Activated naive CD4-positive, alpha-beta T cell treated with anti-CD3 and anti-CD28 coated beads, Interleukin-2, amount 50 U/mL, for 24 hours (primary cell): ENCODE data around the gene ALDOA.

Source experiments
- H3K27ac Mint-ChIP-seq: one replicate; pipeline ENCODE4 v1.8.0; 2021; ENCODE audit warnings: mild to moderate bottlenecking, mixed read lengths
- H3K27me3 Mint-ChIP-seq: one replicate; pipeline ENCODE4 v1.8.0; 2021; ENCODE audit warnings: mixed read lengths
- H3K36me3 Mint-ChIP-seq: one replicate; pipeline ENCODE4 v1.8.0; 2021; ENCODE audit warnings: mixed read lengths
- H3K4me1 Mint-ChIP-seq: one replicate; pipeline ENCODE4 v1.8.0; 2021; ENCODE audit warnings: mixed read lengths
- H3K4me3 Mint-ChIP-seq: one replicate; pipeline ENCODE4 v1.8.0; 2021; ENCODE audit warnings: mild to moderate bottlenecking, mixed read lengths
- H3K9me3 Mint-ChIP-seq: one replicate; pipeline ENCODE4 v1.8.0; 2021; ENCODE audit warnings: mixed read lengths

The ALDOA gene

GRCh38 chr16:30088832-30089624, 23.5 kb downstream of the ALDOA start:
- H3K27me3 Mint-ChIP-seq = no peaks in the 10 kb centered on the region
- H3K4me1 Mint-ChIP-seq = peaks cover 46% of the 10 kb centered on the region
- peak overlapping the region; percentile 83 for H3K27ac Mint-ChIP-seq
- H3K9me3 Mint-ChIP-seq = no peaks in the 10 kb centered on the region
- peak overlapping the region; percentile 26 for H3K4me3 Mint-ChIP-seq
- no peaks in the 10 kb centered on the region for H3K36me3 Mint-ChIP-seq

DNA sequence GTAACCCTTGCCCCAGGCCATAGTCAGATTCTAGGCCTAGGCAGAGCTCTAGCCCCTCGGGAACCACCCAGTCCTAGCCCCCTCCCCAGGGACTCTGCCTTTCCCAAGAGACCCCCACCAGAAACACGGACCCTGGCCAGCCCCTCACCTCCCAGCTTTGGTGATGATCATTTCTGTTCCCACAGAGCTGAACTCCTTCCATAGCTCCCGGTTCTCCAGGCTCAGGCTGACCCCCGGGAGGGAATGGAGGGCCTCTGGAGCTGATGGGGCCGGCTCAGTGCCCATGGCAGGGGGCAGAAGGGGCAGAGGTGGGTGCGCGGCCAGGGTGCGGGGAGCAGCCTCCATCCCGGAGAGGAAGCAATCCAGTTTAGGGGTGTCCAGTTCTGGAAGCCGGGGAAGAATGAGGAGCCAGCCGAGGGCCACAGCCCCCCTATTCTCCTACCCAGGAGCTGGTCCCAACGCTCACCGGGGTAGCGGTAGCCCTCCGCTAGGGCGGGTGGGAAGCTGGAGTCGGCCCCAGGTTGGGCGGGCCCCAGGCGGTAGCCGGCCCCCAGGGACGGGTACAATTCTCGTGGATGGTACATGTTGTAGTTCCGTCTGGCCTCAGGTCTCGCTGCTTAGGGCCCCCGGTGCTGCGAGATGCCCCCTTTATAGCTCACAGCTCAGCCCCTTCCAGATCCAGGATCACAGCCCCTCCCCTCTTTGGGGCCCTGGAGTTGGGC, 25.2 kb downstream of the ALDOA start:
- no peaks in the 10 kb centered on the region for H3K9me3 Mint-ChIP-seq
- peak overlapping the region; percentile 59 for H3K4me3 Mint-ChIP-seq
- peaks cover 57% of the 10 kb centered on the region for H3K4me1 Mint-ChIP-seq
- no peaks in the 10 kb centered on the region for H3K36me3 Mint-ChIP-seq
- H3K27ac Mint-ChIP-seq = peak overlapping the region; percentile 83
- H3K27me3 Mint-ChIP-seq = no peaks in the 10 kb centered on the region

DNA sequence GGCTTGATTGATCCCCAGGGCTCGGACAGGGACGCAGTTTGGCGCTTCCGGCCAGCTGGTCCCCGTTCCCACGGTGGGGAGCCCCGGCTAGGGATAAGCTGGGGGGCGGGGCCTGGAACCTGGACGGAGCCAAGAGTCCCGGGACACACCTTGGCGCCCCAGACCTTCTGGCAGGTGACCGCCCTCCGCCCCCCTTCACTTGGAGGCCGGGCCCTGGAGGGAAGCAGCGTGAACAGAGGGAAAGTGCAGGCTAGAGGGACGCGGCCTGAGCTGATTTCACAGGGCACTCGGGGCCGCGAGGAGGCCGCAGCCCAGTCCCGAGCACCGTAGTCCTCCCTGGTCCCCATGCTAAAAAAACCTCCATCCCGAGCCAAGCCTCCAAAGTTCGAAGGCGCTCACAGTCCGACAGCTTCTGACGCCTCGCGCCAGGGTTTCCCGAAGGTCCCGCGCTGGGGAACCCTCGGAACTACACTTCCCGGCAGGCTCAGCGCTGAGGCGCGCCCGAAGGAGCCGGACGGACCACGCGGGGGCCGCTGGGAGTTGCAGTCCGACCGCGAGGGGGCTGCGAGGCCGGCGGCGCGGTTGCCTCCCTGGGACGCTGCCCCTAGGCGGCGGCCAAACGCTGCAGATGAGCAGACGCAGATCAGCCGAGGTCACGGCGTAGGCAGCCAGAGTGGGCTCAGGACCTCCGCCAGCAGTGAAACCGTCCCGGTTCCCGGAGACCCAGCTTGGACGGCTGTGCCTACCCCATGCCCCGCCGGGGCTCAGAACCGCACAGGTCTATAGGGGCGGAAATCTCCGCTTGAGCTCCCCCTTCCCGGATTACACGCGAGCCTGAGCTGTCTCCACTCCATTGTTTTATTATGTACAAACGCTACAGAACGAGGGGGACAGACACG, 26.2 kb downstream of the ALDOA start, which contains the start of gene TBX6:
Gene TBX6 (minus strand): TSS at position 451 of the 899 bp plus-strand sequence. CDS start 731 bp downstream, outside the sequence.
- peaks cover 57% of the 10 kb centered on the region for H3K4me1 Mint-ChIP-seq
- peak within 1 kb of the TSS; percentile 89 for H3K4me3 Mint-ChIP-seq
- peak within 1 kb of the TSS; percentile 95 for H3K27ac Mint-ChIP-seq
- no peaks in the 10 kb centered on the region for H3K36me3 Mint-ChIP-seq
- H3K27me3 Mint-ChIP-seq = no peaks in the 10 kb centered on the region
- H3K9me3 Mint-ChIP-seq = no peaks in the 10 kb centered on the region

DNA sequence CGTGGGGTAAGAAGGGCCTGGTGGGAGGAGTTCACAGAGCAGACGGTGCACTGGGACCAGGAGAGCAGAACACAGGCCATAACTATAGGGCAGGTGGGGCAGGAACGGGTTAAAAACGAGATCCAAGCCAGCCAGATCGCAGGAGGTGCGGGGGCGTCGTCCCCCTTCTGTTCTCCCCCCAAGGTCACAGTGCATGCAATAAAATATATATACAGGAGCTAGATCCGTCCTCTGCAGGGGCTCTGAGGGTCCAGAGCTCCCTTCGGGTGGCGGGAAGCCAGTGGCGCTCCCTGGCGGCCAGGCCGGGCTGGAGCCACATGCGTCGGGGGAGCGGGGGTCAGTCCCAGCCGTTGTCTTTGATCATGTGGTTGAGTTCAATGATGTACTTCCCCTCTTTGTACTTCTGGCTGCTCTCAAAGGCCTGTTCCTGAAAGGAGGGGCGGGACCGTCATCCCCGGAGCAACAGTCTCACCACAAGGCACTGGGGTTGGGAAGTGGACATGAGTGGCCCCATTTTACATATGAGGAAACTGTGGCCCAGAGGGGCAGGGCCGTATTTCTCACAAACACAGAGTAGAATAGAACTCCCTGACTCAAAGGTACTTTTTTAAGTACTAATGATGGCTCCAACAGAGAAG, 26.9 kb downstream of the ALDOA start:
- peaks cover 57% of the 10 kb centered on the region for H3K4me1 Mint-ChIP-seq
- H3K36me3 Mint-ChIP-seq = no peaks in the 10 kb centered on the region
- peaks cover under 1% of the 10 kb centered on the region for H3K9me3 Mint-ChIP-seq
- no peaks in the 10 kb centered on the region for H3K27me3 Mint-ChIP-seq
- H3K4me3 Mint-ChIP-seq = peak overlapping the region; percentile 89
- H3K27ac Mint-ChIP-seq = peak overlapping the region; percentile 95

DNA sequence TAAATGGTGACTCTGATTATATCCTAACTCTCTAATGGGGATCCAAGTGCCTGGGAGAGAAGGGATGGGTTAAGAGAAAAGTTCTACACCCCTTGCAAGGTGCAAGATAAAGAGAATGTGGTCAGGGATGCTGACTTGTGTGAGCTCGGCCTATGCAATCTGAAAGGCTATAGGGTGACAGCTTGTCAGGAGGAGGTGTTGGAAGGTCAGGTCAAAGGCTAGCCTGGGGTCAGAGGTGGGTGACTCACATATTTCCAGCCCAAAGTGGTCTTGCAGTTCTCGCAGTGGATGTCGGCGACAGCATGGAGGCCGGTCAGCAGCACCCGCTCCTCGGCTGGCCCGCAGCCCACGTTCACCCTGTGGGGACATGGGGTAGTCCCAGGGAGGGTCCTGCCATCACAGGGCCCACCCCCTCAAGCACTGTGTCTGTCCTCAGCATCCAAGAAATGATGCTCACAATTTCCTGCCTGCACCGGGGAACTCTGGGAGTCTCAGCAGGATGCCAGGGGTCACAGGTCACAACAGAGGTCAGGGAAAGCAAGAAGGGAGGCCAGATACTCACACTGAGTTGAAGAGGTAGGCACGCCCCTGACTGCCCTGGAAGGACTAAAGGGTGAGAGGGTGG, 29.1 kb downstream of the ALDOA start:
- Mint-ChIP-seq H3K9me3 (peaks cover 5% of the 10 kb centered on the region), H3K4me3 (peak overlapping the region; percentile 70), H3K27ac (peak overlapping the region; percentile 84), H3K4me1 (peaks cover 42% of the 10 kb centered on the region), H3K27me3 (no peaks in the 10 kb centered on the region), H3K36me3 (peaks cover 8% of the 10 kb centered on the region)

- Mint-ChIP-seq H3K27me3 (no peaks in the 10 kb centered on the region), H3K4me3 (peak overlapping the region; percentile 70), H3K4me1 (peaks cover 34% of the 10 kb centered on the region), H3K36me3 (peaks cover 8% of the 10 kb centered on the region), H3K9me3 (peaks cover 5% of the 10 kb centered on the region), H3K27ac (peak overlapping the region; percentile 84)
Measured at GRCh38 chr16:30095166-30096078, 29.9 kb downstream of the ALDOA start.

DNA sequence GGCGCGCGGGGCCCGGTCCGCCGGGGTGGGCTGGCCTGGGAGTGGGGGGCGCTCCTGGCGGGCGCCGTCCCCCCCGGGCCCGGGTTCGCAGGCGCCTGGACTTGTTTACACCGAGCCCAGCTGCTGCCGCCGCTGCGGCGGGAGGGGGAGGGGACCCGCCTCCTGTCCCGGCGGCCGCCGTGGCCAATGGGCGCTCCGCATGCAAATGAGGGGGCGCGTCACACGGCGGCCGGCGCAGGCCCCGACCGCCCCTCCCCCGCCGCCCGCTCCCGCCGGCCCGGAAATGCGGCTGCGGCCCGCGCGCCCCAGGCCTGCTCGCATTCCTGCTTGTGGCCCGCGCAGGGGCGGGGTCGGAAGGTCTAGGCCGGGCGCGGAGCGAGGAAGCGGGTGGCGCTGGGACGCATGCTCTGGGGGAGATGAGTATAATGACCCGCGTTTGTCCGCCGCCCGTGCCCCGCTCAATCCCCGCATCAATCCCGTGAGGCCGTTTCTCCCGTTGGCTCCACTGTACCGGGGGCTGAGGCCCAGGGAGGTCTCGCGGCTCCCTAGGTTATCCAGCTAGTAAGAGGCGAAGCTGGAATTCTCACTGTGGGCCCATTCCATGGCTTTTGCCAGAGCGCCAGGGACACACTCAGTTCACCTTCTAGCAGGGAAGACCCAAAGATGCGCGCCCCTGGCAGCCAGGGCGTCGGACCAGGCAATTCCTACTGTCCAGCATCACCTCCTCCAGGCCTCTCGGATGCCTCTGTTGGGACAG, 30.7 kb downstream of the ALDOA start, which contains the start of gene YPEL3:
Gene YPEL3 (minus strand): TSS at position 109 of the 757 bp plus-strand sequence. CDS start 731 bp downstream, outside the sequence.
- no peaks in the 10 kb centered on the region for H3K27me3 Mint-ChIP-seq
- peaks cover 8% of the 10 kb centered on the region for H3K36me3 Mint-ChIP-seq
- H3K27ac Mint-ChIP-seq = peak within 1 kb of the TSS; percentile 84
- peak within 1 kb of the TSS; percentile 78 for H3K4me3 Mint-ChIP-seq
- peaks cover 31% of the 10 kb centered on the region for H3K4me1 Mint-ChIP-seq
- H3K9me3 Mint-ChIP-seq = peaks cover 5% of the 10 kb centered on the region

- Mint-ChIP-seq H3K9me3 (peaks cover 5% of the 10 kb centered on the region), H3K4me1 (peaks cover 26% of the 10 kb centered on the region), H3K36me3 (peaks cover 8% of the 10 kb centered on the region), H3K4me3 (peak overlapping the region; percentile 78), H3K27me3 (no peaks in the 10 kb centered on the region), H3K27ac (peak overlapping the region; percentile 61)
Measured at GRCh38 chr16:30096862-30097563, 31.5 kb downstream of the ALDOA start.

DNA sequence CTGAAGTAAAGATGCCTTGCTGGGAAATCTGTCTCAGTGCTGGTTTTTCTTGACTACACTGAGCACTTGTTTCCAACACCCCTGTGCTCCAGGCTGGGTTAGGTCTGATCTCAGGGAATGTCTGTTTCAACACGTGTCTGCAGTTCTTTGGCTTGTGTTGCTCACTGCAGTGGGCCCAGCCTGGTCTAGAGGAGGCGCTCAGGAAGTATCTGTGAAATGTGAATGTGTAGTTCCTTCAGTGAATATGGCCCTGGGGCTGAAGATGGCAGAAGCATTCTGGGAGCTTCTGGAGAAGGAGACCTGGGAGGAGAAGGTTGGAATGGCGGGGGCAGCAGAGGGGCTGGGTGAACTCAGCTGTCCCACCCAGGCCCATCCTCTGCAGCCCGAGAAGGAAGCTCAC, 38.5 kb downstream of the ALDOA start:
- no peaks in the 10 kb centered on the region for H3K4me1 Mint-ChIP-seq
- H3K4me3 Mint-ChIP-seq = no peak overlapping the region
- peaks cover 5% of the 10 kb centered on the region for H3K36me3 Mint-ChIP-seq
- no peaks in the 10 kb centered on the region for H3K9me3 Mint-ChIP-seq
- peak overlapping the region; percentile 47 for H3K27ac Mint-ChIP-seq
- no peaks in the 10 kb centered on the region for H3K27me3 Mint-ChIP-seq

DNA sequence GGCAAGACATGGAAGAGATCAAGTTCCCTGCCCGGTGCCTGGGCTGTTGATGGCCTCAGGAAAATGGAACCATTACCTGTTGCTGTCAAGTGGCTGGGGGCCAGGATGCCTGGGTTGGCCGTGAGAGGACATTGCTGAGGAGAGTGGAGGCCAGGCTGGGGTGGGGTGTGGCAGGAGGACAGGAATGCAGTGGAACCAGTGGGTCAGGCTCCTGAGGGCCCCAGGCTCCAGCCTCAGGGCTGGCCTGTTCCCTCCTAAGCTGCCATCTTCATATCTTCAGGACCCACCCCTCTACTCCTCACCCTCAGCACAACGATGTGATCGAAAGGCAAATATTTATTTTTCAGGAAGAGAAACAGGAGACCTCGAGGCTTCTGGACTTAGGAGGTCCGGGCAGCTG, 38.9 kb downstream of the ALDOA start:
- no peaks in the 10 kb centered on the region for H3K4me1 Mint-ChIP-seq
- H3K27ac Mint-ChIP-seq = peak overlapping the region; percentile 47
- no peak overlapping the region for H3K4me3 Mint-ChIP-seq
- H3K36me3 Mint-ChIP-seq = peaks cover 5% of the 10 kb centered on the region
- no peaks in the 10 kb centered on the region for H3K9me3 Mint-ChIP-seq
- no peaks in the 10 kb centered on the region for H3K27me3 Mint-ChIP-seq

DNA sequence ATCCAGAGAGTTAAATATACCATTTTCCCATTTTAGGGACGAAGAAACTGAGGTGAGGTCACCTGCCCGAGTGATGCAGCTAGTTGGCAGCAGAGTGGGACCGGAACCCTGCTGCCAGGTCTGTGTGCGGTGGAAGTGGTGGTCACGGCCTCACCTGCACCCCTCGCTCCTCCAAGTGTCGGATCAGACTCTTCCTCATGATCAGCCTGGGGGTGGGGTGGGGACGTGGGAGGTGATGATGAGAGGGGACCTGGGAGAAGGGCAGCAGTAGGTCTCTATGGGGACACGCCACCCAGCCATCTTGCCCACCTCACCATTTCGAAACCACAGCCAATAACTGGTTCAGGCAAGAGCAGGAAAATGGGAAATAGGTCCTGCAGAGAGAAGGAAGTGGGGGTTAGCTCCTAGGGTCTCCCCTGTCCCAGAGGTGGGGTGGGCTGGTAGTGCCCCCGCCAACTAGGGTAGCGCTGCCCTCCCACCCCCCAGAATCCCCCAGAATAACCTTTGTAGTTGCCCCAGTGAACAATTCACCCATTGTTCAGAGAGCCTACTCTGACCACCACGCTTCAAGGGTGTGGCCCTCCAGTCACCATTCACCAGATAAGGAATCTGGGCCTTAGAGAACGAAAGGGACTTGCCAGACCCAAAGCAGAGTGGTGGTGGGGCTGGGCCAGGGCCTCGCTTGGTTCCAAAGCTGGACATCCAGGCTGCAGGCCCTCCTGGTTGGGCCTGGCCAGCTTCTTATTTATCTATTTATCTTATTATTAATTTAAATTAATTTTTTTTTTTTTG, 42.7 kb downstream of the ALDOA start:
- Mint-ChIP-seq H3K36me3 (peaks cover 7% of the 10 kb centered on the region), H3K9me3 (no peaks in the 10 kb centered on the region), H3K4me3 (no peak overlapping the region), H3K4me1 (peaks cover 4% of the 10 kb centered on the region), H3K27ac (no peak overlapping the region), H3K27me3 (no peaks in the 10 kb centered on the region)

- Mint-ChIP-seq H3K4me1 (peaks cover 11% of the 10 kb centered on the region), H3K9me3 (no peaks in the 10 kb centered on the region)
Measured at GRCh38 chr16:30110661-30111060, 45.1 kb downstream of the ALDOA start.

More at GRCh38 chr16:30110661-30111060, 45.1 kb downstream of the ALDOA start:
- H3K27ac Mint-ChIP-seq = no peak overlapping the region
- H3K4me3 Mint-ChIP-seq = no peak overlapping the region
- peaks cover 2% of the 10 kb centered on the region for H3K36me3 Mint-ChIP-seq
- no peaks in the 10 kb centered on the region for H3K27me3 Mint-ChIP-seq
